ENCODE measurements around the gene REXO2. TPM values are rescaled to one million over a fixed set of nuclear protein-coding genes. Genes with fewer than 3 reads are reported as not detected.

The REXO2 gene
- total RNA-seq, 4 donors from 2014 or later, result 29.3 to 177 (median 91.2) TPM

GRCh38 chr11:114496915-114497314, 57.6 kb downstream of the REXO2 start:
- in situ Hi-C loops (cut with MboI; ENCODE audit: low sequenced_read_pairs in 4 of 4) (no loop called here), intact Hi-C loops (cut with DNase I; ENCODE audit: low total_unique reads) (no loop called here)
- TF ChIP-seq POLR2A (IDR thresholded peaks at IDR 0.05) (no peak), CTCF (IDR thresholded peaks at IDR 0.05 in 4 of 5, conservative IDR thresholded peaks at IDR 0.05 in 1 of 5) (no peak)
- H3K27me3 ChIP-seq, result no peaks in the 10 kb centered on the region
- DNase-seq (no peak), ATAC-seq (no peak)
- H3K27ac ChIP-seq, result no peak overlapping the region
- no peak overlapping the region for H3K4me3 ChIP-seq
- no peaks in the 10 kb centered on the region for H3K4me1 ChIP-seq
- no peaks in the 10 kb centered on the region for H3K9me3 ChIP-seq
- H3K36me3 ChIP-seq, result no peaks in the 10 kb centered on the region

- H3K27me3 ChIP-seq, result no peaks in the 10 kb centered on the region
- no peak for ATAC-seq
- intact Hi-C loops (cut with DNase I; ENCODE audit: low total_unique reads), result no loop called here
- no peak overlapping the region for H3K27ac ChIP-seq
- H3K9me3 ChIP-seq, result no peaks in the 10 kb centered on the region
- no peak for DNase-seq
- H3K4me3 ChIP-seq, result no peak overlapping the region
- in situ Hi-C loops (cut with MboI; ENCODE audit: low sequenced_read_pairs in 4 of 4), result no loop called here
- no peaks in the 10 kb centered on the region for H3K4me1 ChIP-seq
- TF ChIP-seq CTCF (IDR thresholded peaks at IDR 0.05 in 4 of 5, conservative IDR thresholded peaks at IDR 0.05 in 1 of 5) (no peak), POLR2A (IDR thresholded peaks at IDR 0.05) (no peak)
- H3K36me3 ChIP-seq, result no peaks in the 10 kb centered on the region
Observed at GRCh38 chr11:114499756-114500155, 60.5 kb downstream of the REXO2 start.

Other genes starting within 250 kb of the REXO2 start
- gene NNMT, start 143.1 kb upstream of the REXO2 start, total RNA-seq, result 100 to 1,000 TPM; 157 to 968 (median 541) TPM
- 10 to 100 TPM in 1 of 4 donors, 1 to 10 TPM in 3; 3.4 to 18.0 (median 8.7) TPM for gene C11orf71, start 39.0 kb upstream of the REXO2 start, total RNA-seq
- gene RBM7, start 38.8 kb upstream of the REXO2 start, total RNA-seq, result 10 to 100 TPM in 3 of 4 donors, 1 to 10 TPM in 1; 6.2 to 14.9 (median 11.6) TPM
- gene NXPE1, start 120.4 kb downstream of the REXO2 start, total RNA-seq, result 1 to 10 TPM in 2 of 4 donors, under 1 TPM in 1, not detected in 1; 0.20 to 2.1 (median 1.2) TPM
- gene NXPE4, start 156.3 kb downstream of the REXO2 start, total RNA-seq, result under 1 TPM in 1 of 4 donors, not detected in 3; 0.80 TPM
- under 1 TPM in 1 of 4 donors, not detected in 3; 0.24 TPM for gene NXPE2, start 239.1 kb downstream of the REXO2 start, total RNA-seq

Data from gastrocnemius medialis (tissue), 4 donors.